Activated T-helper 17 cell treated with anti-CD3 and anti-CD28 coated beads, Interleukin-2, amount 50 U/mL, for 72 hours (primary cell): ENCODE data around the gene CFAP210. TPM values are rescaled to one million over a fixed set of nuclear protein-coding genes. Genes with fewer than 3 reads are reported as not detected.
"Not testable (repeated sequence)": the region's sequence is repeated elsewhere in the genome, so short reads cannot be mapped to it uniquely, and the experiment has no call there.

Experiments used
- ATAC-seq: fragments of 150-1000 bp; cut with Tn5 transposase; replicated peaks from 2 replicates; pipeline ENCODE4 v1.10.0; 2021; ENCODE audit warnings: mild to moderate bottlenecking, moderate library complexity
- H3K27ac Mint-ChIP-seq: one replicate; pipeline ENCODE4 v1.8.0; 2022; ENCODE audit warnings: mixed read lengths
- H3K27me3 Mint-ChIP-seq: one replicate; pipeline ENCODE4 v1.8.0; 2022; ENCODE audit warnings: mixed read lengths
- H3K36me3 Mint-ChIP-seq: one replicate; pipeline ENCODE4 v1.8.0; 2022; ENCODE audit warnings: low read depth, mild to moderate bottlenecking, mixed read lengths
- H3K4me1 Mint-ChIP-seq: one replicate; pipeline ENCODE4 v1.8.0; 2022; ENCODE audit warnings: mixed read lengths
- H3K4me3 Mint-ChIP-seq: one replicate; pipeline ENCODE4 v1.8.0; 2022; ENCODE audit warnings: mild to moderate bottlenecking, mixed read lengths
- H3K9me3 Mint-ChIP-seq: one replicate; pipeline ENCODE4 v1.8.0; 2022; ENCODE audit warnings: mixed read lengths
- total RNA-seq, 2 donors: library from RNA; stranded (reverse); gene quantifications; one replicate each; pipeline ENCODE4 v1.2.3, GENCODE V29; 2022

The CFAP210 gene
- total RNA-seq, 2 donors from 2014 or later, result not detected

DNA sequence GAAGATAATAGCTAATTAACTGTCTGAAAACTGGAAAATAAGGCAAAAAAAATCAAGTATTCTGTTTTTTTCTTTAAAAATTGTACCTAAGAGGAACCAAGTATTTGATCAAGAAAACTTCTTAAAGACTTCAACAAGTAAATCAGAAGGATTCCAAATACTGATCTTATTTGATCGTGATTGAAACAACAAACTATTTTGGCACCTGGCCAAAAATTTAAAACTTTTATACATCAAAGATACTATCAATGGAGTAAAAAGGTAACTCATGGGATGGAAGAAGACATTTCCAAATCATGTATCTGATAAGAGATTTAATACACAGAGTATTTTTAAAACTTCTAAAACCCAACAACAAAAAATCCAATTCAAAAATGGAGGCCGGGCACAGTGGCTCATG is 46.7 kb downstream of the CFAP210 start:
- Mint-ChIP-seq H3K36me3 (no peaks in the 10 kb centered on the region), H3K9me3 (no peaks in the 10 kb centered on the region), H3K27ac (no peak overlapping the region), H3K4me3 (no peak overlapping the region), H3K4me1 (no peaks in the 10 kb centered on the region), H3K27me3 (peaks cover 10% of the 10 kb centered on the region)
- ATAC-seq, result no peak

DNA sequence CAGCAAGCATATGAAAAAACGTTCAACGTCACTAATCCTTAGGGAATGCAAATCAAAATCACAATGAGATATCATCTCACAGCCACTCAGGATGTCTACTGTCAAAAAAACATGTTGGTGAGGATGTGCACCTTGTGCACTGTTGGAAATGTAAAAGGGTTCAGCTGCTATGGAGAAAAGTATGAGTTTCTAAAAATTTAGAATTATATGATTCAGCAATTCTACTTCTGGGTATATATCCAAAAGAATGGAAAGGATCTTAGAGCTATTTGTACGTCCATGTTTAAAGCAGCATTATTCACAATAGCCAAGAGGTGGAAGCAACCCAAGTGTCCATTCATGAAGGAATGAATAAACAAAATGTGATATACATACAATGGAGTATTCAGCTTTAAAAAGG is 50.0 kb downstream of the CFAP210 start:
- Mint-ChIP-seq H3K9me3 (no peaks in the 10 kb centered on the region), H3K27me3 (no peaks in the 10 kb centered on the region), H3K4me1 (no peaks in the 10 kb centered on the region), H3K4me3 (no peak overlapping the region), H3K27ac (no peak overlapping the region), H3K36me3 (no peaks in the 10 kb centered on the region)
- no peak for ATAC-seq

DNA sequence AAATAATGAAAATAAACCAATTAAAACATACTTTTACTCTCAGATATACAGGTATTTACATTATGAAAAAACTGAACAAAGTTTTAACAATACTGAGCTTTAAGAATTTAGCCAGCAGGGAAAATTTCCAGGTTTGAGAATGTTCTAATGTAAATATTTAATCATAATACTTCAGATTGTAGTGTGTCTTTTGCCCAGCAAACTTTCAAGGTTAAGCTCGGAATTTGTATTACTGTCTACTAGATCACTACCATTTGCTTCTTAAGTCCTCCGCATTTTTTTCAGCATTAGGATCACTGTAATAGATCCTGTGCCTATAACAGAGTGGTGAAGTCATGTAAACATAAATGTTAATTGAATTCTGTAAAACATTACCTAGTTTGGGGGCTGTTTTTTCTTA is 52.7 kb downstream of the CFAP210 start:
- ATAC-seq, result no peak
- no peak overlapping the region for H3K27ac Mint-ChIP-seq
- H3K36me3 Mint-ChIP-seq, result no peaks in the 10 kb centered on the region
- no peaks in the 10 kb centered on the region for H3K9me3 Mint-ChIP-seq
- no peaks in the 10 kb centered on the region for H3K4me1 Mint-ChIP-seq
- no peaks in the 10 kb centered on the region for H3K27me3 Mint-ChIP-seq
- H3K4me3 Mint-ChIP-seq, result no peak overlapping the region

DNA sequence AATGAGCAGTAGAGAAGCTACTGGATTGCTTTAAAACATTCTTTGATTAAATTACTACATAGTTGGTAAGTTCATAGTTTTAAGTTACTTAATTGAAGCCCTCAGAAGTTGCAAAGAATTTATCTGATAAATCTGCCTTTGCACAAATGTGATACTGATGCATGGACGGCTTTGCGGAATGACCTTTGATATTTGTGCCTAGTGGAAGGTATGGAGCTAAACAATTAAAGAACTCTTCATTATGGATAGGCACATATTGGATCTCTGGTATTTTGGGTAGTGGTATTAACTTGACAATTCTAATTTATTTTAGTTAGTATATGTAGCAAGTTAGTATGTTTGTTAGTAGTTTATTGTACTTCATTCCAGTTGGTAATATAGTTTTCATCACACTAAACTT is 54.1 kb downstream of the CFAP210 start:
- ATAC-seq, result no peak
- no peaks in the 10 kb centered on the region for H3K36me3 Mint-ChIP-seq
- no peak overlapping the region for H3K27ac Mint-ChIP-seq
- no peaks in the 10 kb centered on the region for H3K4me1 Mint-ChIP-seq
- no peak overlapping the region for H3K4me3 Mint-ChIP-seq
- H3K27me3 Mint-ChIP-seq, result no peaks in the 10 kb centered on the region
- no peaks in the 10 kb centered on the region for H3K9me3 Mint-ChIP-seq

- no peaks in the 10 kb centered on the region for H3K36me3 Mint-ChIP-seq
- H3K4me3 Mint-ChIP-seq, result no peak overlapping the region
- H3K4me1 Mint-ChIP-seq, result no peaks in the 10 kb centered on the region
- H3K27me3 Mint-ChIP-seq, result no peaks in the 10 kb centered on the region
- ATAC-seq, result no peak
- no peak overlapping the region for H3K27ac Mint-ChIP-seq
- H3K9me3 Mint-ChIP-seq, result no peaks in the 10 kb centered on the region
Measured at GRCh38 chr2:169637620-169638019, 56.6 kb downstream of the CFAP210 start.

DNA sequence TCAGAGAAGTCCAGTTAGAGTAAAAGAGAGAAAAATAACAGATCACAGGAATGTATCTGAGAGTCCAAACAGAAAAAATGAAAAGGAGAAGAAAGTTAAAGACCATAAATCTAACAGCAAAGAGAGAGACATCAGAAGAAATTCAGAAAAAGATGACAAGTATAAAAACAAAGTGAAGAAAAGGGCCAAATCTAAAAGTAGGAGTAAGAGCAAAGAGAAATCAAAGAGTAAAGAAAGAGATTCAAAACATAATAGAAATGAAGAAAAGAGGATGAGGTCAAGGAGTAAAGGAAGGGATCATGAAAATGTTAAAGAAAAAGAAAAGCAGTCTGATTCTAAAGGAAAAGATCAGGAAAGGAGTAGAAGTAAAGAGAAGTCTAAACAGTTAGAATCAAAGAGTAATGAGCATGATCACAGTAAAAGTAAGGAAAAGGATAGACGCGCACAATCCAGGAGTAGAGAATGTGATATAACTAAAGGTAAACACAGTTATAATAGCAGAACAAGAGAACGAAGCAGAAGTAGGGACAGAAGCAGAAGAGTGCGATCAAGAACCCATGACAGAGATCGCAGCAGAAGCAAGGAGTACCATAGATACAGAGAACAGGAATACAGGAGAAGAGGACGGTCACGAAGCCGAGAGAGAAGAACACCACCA is 57.6 kb downstream of the CFAP210 start:
- peaks cover 10% of the 10 kb centered on the region for H3K36me3 Mint-ChIP-seq
- no peaks in the 10 kb centered on the region for H3K27me3 Mint-ChIP-seq
- no peaks in the 10 kb centered on the region for H3K4me1 Mint-ChIP-seq
- no peaks in the 10 kb centered on the region for H3K9me3 Mint-ChIP-seq
- no peak for ATAC-seq
- no peak overlapping the region for H3K27ac Mint-ChIP-seq
- no peak overlapping the region for H3K4me3 Mint-ChIP-seq

DNA sequence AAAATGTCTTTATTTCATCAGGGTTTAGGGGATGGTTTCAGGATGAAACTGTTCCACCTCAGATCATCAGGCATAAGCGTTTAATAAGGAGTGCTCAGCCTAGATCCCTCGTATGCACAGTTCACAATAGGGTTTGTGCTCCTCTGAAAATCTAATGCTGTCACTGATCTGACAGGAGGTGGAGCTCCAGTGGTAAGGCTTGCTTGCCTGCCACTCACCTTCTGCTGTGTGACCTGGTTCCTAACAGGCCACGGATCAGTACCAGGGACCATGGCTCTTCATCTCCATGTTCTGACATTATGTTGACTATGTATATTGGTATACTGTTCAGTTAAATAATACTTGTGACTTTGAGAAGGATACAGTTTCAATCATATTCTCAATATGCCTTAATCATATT is 68.4 kb downstream of the CFAP210 start:
- ATAC-seq, result no peak
- no peaks in the 10 kb centered on the region for H3K4me1 Mint-ChIP-seq
- no peaks in the 10 kb centered on the region for H3K27me3 Mint-ChIP-seq
- H3K4me3 Mint-ChIP-seq, result no peak overlapping the region
- no peaks in the 10 kb centered on the region for H3K9me3 Mint-ChIP-seq
- peaks cover 91% of the 10 kb centered on the region for H3K36me3 Mint-ChIP-seq
- no peak overlapping the region for H3K27ac Mint-ChIP-seq

DNA sequence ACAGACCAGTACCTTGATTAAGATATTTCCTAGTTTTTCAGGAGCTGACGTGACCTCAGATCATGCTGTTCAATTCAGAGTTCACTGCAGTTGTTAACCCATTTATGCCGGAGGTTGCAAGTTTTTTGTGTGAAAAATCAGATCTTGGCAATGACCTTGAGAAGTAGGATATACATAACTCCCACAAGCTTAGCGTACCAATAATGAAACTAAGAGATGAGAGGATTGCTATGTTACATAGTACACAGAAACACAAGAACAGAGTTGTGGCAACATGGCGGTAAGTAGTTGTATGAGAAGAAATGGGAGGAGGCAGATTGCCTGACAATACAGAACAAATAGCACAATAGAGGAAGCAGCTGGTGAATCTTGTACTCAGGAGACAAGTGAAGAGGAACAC is 71.0 kb downstream of the CFAP210 start:
- peaks cover 18% of the 10 kb centered on the region for H3K4me1 Mint-ChIP-seq
- peaks cover 92% of the 10 kb centered on the region for H3K36me3 Mint-ChIP-seq
- no peaks in the 10 kb centered on the region for H3K9me3 Mint-ChIP-seq
- H3K27ac Mint-ChIP-seq, result peak overlapping the region; percentile 50
- peak; percentile 42 for ATAC-seq
- H3K27me3 Mint-ChIP-seq, result no peaks in the 10 kb centered on the region
- H3K4me3 Mint-ChIP-seq, result no peak overlapping the region

DNA sequence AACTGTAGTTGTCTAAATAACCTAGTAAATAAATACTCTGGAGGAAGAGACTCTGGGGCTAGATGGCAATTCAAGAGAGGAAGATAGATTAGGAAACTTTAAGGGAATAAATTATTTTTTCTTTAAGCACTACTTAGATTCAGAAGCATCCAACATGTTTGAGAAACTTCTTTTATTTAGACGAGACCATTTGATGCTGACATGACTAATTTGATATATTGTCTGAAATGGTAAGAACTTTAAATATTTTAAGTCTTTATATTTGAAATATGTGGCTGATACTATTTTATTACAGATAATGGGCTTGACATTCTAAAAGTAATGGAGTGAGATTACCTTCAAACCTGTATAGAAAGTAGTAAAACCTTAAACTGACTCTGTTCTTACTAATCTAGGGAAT is 73.7 kb downstream of the CFAP210 start:
- Mint-ChIP-seq H3K4me3 (no peak overlapping the region), H3K27ac (no peak overlapping the region), H3K4me1 (peaks cover 36% of the 10 kb centered on the region), H3K9me3 (no peaks in the 10 kb centered on the region), H3K36me3 (peaks cover 94% of the 10 kb centered on the region), H3K27me3 (no peaks in the 10 kb centered on the region)
- ATAC-seq, result no peak

DNA sequence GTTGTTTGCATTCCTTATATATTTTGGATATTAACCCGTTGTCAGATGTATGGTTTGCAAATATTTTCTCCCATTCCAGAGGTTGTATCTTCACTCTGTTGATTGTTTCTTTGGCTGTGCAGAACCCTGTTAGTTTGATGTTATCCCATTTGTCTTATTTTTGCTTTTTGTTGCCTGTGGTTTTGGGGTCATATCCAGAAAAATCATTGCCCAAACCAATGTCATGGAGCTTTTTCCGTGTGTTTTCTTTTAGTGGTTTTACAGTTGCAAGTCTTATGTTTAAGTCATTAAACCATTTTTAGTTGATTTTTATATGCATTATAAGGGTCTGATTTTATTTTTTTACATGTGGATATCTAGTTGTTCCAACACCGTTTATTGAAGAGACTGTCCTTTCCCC is 74.3 kb downstream of the CFAP210 start:
- H3K27ac Mint-ChIP-seq, result peak overlapping the region; percentile 7
- peaks cover 94% of the 10 kb centered on the region for H3K36me3 Mint-ChIP-seq

GRCh38 chr2:169615982-169616381 is 78.2 kb downstream of the CFAP210 start:
- peaks cover 36% of the 10 kb centered on the region for H3K4me1 Mint-ChIP-seq
- H3K27ac Mint-ChIP-seq, H3K27me3 Mint-ChIP-seq, H3K4me3 Mint-ChIP-seq, H3K9me3 Mint-ChIP-seq, ATAC-seq: not testable (repeated sequence)
- peaks cover 100% of the 10 kb centered on the region for H3K36me3 Mint-ChIP-seq

More for the DNA sequence above, 74.3 kb downstream of the CFAP210 start:
- H3K27me3 Mint-ChIP-seq, result no peaks in the 10 kb centered on the region
- peaks cover 36% of the 10 kb centered on the region for H3K4me1 Mint-ChIP-seq
- no peaks in the 10 kb centered on the region for H3K9me3 Mint-ChIP-seq
- ATAC-seq, result no peak
- H3K4me3 Mint-ChIP-seq, result no peak overlapping the region

DNA sequence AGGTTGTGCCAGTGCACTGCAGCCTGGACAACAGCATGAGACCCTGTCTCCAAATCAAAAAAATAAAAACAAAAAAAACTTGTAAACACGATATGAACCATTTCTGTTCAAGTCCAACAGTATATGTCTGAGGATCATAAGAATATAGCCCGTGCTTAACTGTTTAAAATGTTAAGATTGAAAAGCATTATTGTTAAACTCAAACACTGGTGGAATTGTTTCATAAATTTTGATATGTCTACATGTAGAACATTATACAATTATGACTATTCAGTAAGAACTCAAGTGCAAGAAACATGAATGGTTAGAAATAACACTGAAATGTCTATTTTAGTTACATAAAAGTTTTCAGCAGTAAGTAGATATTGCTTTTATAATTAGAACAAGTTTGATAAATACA is 80.3 kb downstream of the CFAP210 start:
- Mint-ChIP-seq H3K4me1 (peaks cover 22% of the 10 kb centered on the region), H3K27ac (no peak overlapping the region), H3K27me3 (no peaks in the 10 kb centered on the region), H3K4me3 (no peak overlapping the region), H3K9me3 (no peaks in the 10 kb centered on the region), H3K36me3 (peaks cover 100% of the 10 kb centered on the region)
- no peak for ATAC-seq

DNA sequence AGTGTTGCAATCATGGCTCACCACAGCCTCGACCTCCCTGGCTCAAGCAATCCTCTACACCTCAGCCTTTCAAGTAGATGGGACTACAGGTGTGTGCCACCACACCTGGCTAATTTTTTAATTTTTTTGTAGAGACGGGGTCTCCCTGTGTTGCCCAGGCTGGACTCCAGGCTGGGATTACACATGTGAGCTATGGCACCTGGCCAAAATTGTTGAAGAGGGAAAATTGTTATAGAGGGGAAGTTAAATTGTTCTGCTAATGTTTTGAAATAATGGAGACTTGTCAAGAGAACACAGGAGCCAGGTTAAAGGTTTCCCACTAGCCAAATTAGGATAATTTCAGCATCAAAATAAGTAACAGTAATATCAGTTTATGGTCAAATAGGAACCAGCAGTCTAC is 84.9 kb downstream of the CFAP210 start:
- no peaks in the 10 kb centered on the region for H3K4me1 Mint-ChIP-seq
- no peak for ATAC-seq
- no peaks in the 10 kb centered on the region for H3K27me3 Mint-ChIP-seq
- H3K4me3 Mint-ChIP-seq, result no peak overlapping the region
- no peak overlapping the region for H3K27ac Mint-ChIP-seq
- H3K9me3 Mint-ChIP-seq, result no peaks in the 10 kb centered on the region
- peaks cover 100% of the 10 kb centered on the region for H3K36me3 Mint-ChIP-seq

GRCh38 chr2:169599568-169599967 is 94.6 kb downstream of the CFAP210 start:
- Mint-ChIP-seq H3K9me3 (no peaks in the 10 kb centered on the region), H3K4me3 (no peak overlapping the region), H3K27ac (no peak overlapping the region), H3K4me1 (peaks cover 8% of the 10 kb centered on the region), H3K27me3 (no peaks in the 10 kb centered on the region), H3K36me3 (peaks cover 53% of the 10 kb centered on the region)
- ATAC-seq, result no peak

DNA sequence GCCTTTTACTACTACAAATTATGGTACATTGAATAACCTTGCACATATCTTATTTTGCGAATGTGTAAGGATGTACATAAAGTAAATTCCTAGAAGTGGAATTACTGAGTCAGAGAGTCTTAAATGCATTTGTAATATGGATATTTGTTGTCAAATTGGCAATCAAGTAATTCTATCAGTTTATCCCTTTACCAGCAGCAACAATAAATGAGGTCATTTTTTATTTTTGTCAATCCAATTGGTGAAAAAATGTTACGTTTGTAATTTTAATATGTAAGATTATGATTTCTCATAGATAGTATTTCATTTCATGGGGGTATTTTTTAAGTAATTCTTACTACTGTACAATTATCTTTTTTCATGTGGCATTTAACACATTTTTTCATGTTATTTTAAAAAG is 95.2 kb downstream of the CFAP210 start:
- Mint-ChIP-seq H3K36me3 (peaks cover 51% of the 10 kb centered on the region), H3K27me3 (no peaks in the 10 kb centered on the region), H3K4me3 (no peak overlapping the region), H3K27ac (no peak overlapping the region), H3K4me1 (peaks cover 8% of the 10 kb centered on the region), H3K9me3 (no peaks in the 10 kb centered on the region)
- ATAC-seq, result no peak

DNA sequence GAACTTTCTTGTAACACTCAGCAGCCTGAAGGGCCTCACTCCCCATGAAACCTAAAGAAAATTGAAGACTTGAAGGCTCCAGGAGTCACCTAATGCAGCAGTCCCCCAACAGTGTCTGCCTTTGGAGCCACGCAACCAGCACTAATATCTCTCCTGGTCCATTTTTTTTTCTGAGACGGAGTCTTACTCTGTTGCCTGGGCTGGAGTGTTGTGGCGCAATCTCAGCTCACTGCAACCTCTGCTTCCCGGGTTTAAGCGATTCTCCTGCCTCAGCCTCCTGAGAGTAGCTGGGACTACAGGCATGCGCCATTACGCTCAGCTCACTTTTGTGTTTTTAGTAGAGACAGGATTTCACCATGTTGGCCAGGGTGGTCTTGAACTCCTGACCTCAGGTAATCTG is 97.7 kb downstream of the CFAP210 start:
- not testable (repeated sequence) for H3K27ac Mint-ChIP-seq, ATAC-seq, H3K4me1 Mint-ChIP-seq, H3K4me3 Mint-ChIP-seq, H3K9me3 Mint-ChIP-seq, H3K27me3 Mint-ChIP-seq
- peaks cover 48% of the 10 kb centered on the region for H3K36me3 Mint-ChIP-seq
